GM10847 (cell line): ENCODE data around the gene MKNK2.

Source experiments
- POLR2A ChIP-seq: IDR thresholded peaks from 2 replicates; pipeline ENCODE4 v1.6.1; 2011; ENCODE audit not compliant: insufficient read length; ENCODE audit errors: extremely low read depth

The MKNK2 gene

DNA sequence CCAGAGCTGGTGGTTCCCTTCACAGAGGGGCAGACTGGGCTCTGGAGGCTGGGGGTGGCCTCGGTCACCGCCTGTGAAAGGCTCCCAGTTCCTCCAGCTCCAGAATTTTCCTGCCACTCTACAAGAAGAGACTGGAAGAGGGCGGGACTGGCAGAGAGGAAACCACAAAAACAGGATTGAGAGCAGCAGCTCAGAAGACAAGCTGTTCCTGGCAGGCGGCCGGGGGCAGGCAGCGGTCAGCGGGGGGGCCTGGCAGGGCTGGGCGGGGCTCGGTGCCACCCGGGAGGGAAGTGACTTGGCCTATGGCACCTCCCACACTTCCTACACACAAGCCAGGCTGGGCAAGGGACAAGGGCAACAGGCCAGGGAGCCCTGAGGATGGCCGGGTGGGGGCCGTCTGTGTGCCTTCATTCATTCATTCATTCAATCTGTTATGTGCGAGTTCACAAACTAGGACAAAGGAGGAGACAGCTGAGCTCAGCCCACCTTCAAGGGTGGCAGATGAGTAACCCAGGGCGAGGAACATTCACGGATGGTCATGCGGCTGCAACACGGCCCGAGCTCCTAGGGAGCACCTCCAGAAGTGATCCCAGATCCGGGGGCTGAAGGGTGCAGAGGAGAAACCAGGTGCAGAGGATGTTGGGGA lies 18.6 kb downstream of the MKNK2 start:
- TF ChIP-seq POLR2A: no peak

GRCh38 chr19:2027361-2027760 lies 23.7 kb downstream of the MKNK2 start:
- TF ChIP-seq POLR2A: no peak

DNA sequence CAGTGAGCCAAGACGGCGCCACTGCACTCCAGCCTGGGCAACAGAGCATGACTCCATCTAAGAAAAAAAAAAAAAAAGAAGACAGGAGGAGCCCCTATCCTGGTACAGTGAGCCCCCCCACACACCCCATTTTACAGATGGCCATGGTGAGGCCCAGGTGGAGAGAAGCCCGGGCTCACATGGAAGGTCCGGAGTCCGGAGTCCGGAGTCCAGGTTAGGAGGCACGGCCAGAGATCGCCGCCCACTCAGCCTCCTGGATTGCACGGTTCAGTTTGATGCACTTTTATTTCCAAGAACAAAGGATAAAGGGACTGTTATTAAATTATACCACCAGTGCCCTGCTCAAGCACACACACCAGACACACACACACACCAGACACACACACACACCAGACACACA lies 24.3 kb downstream of the MKNK2 start:
- no peak for TF ChIP-seq POLR2A

DNA sequence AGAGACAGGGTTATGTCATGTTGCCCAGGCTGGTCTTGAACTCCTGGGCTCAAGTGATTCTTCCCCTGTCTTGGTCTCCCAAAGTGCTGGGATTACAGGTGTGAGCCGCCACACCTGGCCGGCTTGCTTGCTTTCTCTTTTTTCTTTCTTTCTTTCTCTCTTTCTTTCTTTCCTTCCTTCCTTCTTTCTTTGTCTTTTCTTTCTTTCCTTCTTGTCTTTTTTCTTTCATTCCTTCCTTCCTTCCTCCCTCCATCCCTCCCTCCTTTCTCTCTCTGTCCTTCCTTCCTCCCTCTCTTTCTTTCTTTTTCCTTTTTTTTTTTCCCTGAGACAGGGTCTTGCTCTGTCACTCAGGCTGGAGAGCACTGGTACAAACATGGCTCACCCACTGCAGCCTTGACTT lies 28.8 kb downstream of the MKNK2 start:
- no peak for TF ChIP-seq POLR2A

- TF ChIP-seq POLR2A: no peak
Measured at GRCh38 chr19:2021453-2022140, 29.4 kb downstream of the MKNK2 start.

DNA sequence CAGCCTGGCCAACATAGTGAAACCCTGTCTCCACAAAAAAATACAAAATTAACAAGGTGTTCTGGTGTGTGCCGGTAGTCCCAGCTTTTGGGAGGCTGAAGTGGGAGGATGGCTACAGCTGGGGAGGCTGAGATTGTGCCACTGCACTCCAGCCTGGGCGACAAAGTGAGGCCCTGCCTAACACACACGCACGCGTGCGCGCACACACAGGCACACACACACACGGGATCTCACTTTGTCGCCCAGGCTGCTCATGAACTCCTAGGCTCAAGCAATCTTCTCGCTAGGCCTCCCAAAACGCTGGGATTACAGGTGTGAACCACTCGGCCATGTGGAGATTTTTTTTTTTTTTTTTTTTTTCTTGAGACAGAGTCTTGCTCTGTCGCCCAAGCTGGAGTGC lies 32.3 kb downstream of the MKNK2 start:
- TF ChIP-seq POLR2A: no peak

DNA sequence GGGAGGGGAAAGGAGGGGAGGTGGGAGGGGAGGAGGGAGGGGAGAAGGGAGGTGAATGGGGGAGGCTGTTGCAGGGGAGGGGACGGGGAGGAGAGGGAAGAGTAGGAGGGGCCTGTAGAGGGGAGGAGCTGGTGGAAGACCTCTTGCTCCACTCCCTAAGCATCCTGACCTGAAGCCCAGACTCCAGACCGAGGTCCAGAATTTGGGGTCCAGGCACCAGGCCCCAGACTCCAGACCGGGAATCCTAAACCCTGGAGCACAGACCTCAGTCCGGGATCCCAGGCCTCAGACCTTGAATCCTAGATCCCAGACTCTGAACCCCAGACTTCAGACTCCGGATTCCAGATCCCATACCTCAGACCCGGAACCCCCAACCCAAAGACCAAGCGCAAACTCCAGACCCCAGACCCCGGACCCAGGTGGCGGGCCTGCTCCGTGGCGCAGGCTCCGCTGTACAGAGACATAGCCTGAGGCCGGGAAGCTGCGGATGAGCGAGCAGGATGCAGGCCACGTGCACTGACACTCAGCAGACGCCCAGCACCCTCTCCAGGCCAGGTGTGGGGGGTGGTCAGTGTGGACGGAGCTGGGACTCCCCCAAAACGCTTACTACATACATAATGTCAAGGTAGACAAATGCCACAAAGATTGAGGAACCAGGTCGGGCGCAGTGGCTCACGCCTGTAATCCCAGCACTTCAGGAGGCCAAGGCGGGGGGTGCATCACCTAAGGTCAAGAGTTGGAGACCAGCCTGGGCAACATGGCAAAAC lies 34.8 kb downstream of the MKNK2 start:
- no peak for TF ChIP-seq POLR2A

GRCh38 chr19:2015608-2015950 lies 35.5 kb downstream of the MKNK2 start, which contains the start of gene BTBD2:
TSS of gene BTBD2 (minus strand) at chr19:2015714. CDS start at chr19:2015703, 11 bp downstream.
- peak; percentile 21 for TF ChIP-seq POLR2A

GRCh38 chr19:2014731-2015607 lies 36.1 kb downstream of the MKNK2 start:
- TF ChIP-seq POLR2A: no peak

GRCh38 chr19:2014131-2014571 lies 36.9 kb downstream of the MKNK2 start:
- TF ChIP-seq POLR2A: no peak

- no peak for TF ChIP-seq POLR2A
Measured at GRCh38 chr19:2013683-2013961, 37.4 kb downstream of the MKNK2 start.

DNA sequence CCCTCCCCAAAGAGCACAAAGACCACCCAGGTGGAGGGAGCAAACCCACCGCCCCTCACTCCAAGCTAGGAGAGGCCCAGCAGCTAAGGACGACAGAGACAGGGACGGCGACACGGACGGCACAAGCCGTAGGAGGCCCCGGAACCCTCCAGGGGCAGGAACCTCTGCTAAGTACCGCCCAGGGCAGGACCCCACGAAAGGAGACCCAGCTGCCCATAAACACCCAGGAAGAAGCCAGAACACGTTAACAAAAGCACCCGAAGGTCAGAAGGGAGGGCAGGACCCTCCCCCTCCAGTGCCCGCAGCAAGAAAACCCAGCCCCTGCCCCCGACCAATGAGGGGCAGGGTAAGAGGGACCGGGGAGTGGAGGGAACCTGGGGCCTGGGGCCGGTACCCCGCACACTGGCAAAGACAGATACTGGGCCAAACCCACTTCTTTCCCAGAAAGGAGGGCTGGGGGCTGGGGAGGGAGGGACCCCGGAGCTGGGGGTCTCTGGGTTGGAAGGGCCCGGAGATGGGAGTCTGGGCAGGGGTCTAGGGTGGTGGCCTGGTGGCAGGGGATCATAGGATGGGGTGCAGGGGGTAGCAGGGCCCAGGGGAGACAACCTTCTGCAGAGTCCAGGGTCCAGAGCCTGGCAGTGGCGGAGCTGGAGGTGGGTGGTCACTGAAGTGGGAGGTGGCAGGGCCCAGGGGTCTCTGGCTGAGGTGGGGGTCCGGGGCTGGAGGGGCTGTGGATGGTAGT lies 37.9 kb downstream of the MKNK2 start:
- no peak for TF ChIP-seq POLR2A

DNA sequence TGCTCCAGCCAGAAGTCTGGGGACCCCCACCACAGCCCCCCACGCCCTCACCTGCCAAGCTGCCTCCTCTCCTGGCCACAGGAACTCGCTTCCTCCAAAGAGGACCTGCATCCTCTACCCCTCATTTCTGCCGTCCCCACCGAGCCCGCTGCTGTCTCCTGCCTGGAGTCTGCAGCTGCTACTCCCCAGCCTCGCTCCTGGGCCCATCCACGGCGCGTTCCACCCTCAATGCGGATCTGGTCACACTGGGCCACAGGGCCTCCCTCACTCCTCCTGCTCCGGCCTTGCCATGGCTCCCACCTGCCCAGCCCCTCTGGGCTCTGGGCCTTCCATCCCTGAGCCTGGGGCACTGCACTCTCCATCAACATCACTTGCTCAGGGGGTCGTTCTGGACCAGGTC lies 39.9 kb downstream of the MKNK2 start:
- no peak for TF ChIP-seq POLR2A

DNA sequence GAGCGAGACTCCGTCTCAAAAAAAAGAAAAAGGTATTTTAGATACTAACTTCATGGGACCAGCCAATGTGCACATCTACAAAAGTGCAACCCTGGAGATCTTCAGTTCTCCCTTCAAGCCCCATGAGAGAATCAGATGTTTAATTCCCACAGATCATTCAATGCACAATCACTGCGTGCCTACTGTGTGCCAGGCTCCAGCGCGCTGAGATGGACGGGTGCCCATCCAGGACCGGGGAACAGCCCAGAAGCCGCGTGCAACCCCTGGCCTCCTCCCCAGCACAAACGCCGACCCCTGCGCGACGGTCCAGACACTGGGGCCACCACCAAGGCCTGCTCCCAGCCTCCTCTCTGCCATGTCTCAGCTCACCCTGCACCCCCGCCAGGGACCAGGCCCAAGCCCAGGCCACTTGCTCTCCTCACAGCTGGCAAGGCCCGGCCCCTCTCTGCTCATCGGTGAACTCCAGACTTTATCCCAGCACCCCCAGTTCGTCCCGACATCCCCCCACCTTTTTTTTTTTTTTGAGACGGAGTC lies 40.8 kb downstream of the MKNK2 start:
- TF ChIP-seq POLR2A: no peak
